Fibroblast of the aortic adventitia (primary cell): ENCODE results near the gene FKBP5. TPM values are rescaled to one million over a fixed set of nuclear protein-coding genes. Genes with fewer than 3 reads are reported as not detected.

Source experiments
- DNase-seq: peaks from one replicate; pipeline ENCODE4 v3.0.0-alpha.2; 2010; ENCODE audit warnings: low read depth
- H3K4me3 ChIP-seq: 2 replicates; pipeline ENCODE4 v1.5.1; 2011; ENCODE audit warnings: low read depth, mild to moderate bottlenecking, control low read depth, low read length, moderate library complexity
- small RNA-seq: library from RNA; depleted of rRNA; stranded (forward); fragments of <200 nt; gene quantifications from one replicate; pipeline ENCODE3, GENCODE V24; 2012
- total RNA-seq: library from RNA; depleted of rRNA; stranded (reverse); fragments of >200 nt; gene quantifications from 2 replicates; pipeline ENCODE4 v1.2.3, GENCODE V29; 2012; ENCODE audit warnings: low replicate concordance
- TF ChIP-seq, protein P1 (sequence below): IDR thresholded peaks from 2 replicates; pipeline ENCODE4 v1.5.1; 2011; ENCODE audit warnings: mild to moderate bottlenecking, low read length, control low read depth, inconsistent platforms; ENCODE audit not compliant: insufficient read depth

Gene FKBP5
- total RNA-seq, 1 donor: 5.3 TPM

GRCh38 chr6:35533981-35534380 lies 154.7 kb downstream of the FKBP5 start:
- no peak for DNase-seq
- no peak overlapping the region for H3K4me3 ChIP-seq
- TF ChIP-seq, protein P1, sequence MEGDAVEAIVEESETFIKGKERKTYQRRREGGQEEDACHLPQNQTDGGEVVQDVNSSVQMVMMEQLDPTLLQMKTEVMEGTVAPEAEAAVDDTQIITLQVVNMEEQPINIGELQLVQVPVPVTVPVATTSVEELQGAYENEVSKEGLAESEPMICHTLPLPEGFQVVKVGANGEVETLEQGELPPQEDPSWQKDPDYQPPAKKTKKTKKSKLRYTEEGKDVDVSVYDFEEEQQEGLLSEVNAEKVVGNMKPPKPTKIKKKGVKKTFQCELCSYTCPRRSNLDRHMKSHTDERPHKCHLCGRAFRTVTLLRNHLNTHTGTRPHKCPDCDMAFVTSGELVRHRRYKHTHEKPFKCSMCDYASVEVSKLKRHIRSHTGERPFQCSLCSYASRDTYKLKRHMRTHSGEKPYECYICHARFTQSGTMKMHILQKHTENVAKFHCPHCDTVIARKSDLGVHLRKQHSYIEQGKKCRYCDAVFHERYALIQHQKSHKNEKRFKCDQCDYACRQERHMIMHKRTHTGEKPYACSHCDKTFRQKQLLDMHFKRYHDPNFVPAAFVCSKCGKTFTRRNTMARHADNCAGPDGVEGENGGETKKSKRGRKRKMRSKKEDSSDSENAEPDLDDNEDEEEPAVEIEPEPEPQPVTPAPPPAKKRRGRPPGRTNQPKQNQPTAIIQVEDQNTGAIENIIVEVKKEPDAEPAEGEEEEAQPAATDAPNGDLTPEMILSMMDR: no peak

GRCh38 chr6:35532126-35532525 lies 156.6 kb downstream of the FKBP5 start:
- TF ChIP-seq, protein P1: no peak
- H3K4me3 ChIP-seq: no peak overlapping the region
- DNase-seq: no peak

DNA sequence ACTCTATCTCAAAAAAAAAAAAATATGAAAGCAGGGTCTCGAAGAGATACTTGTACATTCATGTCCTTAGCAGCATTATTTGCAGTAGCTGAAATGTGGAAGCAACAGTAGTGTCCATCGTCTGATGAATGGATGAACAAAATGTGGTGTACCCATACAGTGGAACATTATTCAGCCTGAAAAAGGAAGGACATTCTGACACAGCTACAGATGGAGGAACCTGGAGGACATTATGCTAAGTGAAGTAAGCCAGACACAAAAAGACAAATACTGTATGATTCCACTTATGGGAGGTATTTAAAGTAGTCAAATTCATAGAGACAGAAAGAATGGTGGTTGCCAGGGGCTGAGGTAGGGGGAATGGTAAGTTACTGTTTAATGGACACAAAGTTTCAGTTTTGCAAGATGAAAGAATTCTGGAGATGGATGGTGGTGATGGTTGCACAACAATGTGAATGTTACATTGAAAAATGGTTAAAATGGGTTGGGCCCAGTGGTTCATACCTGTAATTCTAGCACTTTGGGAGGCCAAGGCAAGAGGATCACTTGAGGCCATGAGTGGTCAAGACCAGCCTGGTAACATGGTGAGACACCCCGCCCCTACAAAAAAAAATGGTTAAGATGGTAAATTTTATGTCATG lies 164.2 kb downstream of the FKBP5 start:
- DNase-seq: no peak
- TF ChIP-seq, protein P1: no peak
- no peak overlapping the region for H3K4me3 ChIP-seq

Small RNA genes within 50 kb of the gene (small RNA-seq; reads per million reads assigned to genes)
- gene MIR5690: not detected
- gene RF00561: not detected

Other genes starting within 250 kb of the FKBP5 start
- gene FANCE, start 236.6 kb downstream of the FKBP5 start, total RNA-seq: 5.1 and 7.7 TPM in 2 replicates
- 778 and 1,853 TPM in 2 replicates for gene RPL10A, start 220.5 kb downstream of the FKBP5 start, total RNA-seq
- gene TEAD3, start 191.8 kb downstream of the FKBP5 start, total RNA-seq: 4.6 and 11.6 TPM in 2 replicates
- gene TULP1, start 176.0 kb downstream of the FKBP5 start, total RNA-seq: not detected in 2 replicates
- 0.45 TPM in 1 of 2 replicates, not detected in the other for gene ARMC12, start 48.1 kb upstream of the FKBP5 start, total RNA-seq
- gene CLPSL2, start 87.7 kb upstream of the FKBP5 start, total RNA-seq: not detected in 2 replicates
- not detected in 2 replicates for gene CLPSL1, start 92.1 kb upstream of the FKBP5 start, total RNA-seq
- gene CLPS, start 108.4 kb upstream of the FKBP5 start, total RNA-seq: not detected in 2 replicates
- not detected in 2 replicates for gene LHFPL5, start 116.4 kb upstream of the FKBP5 start, total RNA-seq
- gene SRPK1, start 232.2 kb upstream of the FKBP5 start, total RNA-seq: 44.6 and 86.9 TPM in 2 replicates